ENCODE measurements around the gene ANO6. TPM values are rescaled to one million over a fixed set of nuclear protein-coding genes. Genes with fewer than 3 reads are reported as not detected.

Gene ANO6
- total and polyA plus RNA-seq, 2 donors (not counting 1 experiment from before 2014, with no cell fraction given): 6.6 to 19.5 TPM

- H3K4me2 ChIP-seq (replicated peaks; ENCODE audit: low read depth, low read length, poor library complexity, severe bottlenecking): no peak overlapping the region
- no peak for ATAC-seq (ENCODE audit: low read depth)
- no peaks in the 10 kb centered on the region for H3K27me3 Mint-ChIP-seq
- H3K4me1 ChIP-seq (ENCODE audit: control insufficient read depth in 2 of 2, insufficient read depth in 2 of 2, low read length in 2 of 2): no peaks in the 10 kb centered on the region
- no peaks in the 10 kb centered on the region for H3K4me1 Mint-ChIP-seq
- no peaks in the 10 kb centered on the region for H4K20me1 ChIP-seq (ENCODE audit: control insufficient read depth, insufficient read depth, low read length, poor library complexity, severe bottlenecking)
- H3K27ac Mint-ChIP-seq: no peak overlapping the region
- H3K4me3 Mint-ChIP-seq: no peak overlapping the region
- WGBS (ENCODE audit: insufficient coverage): 98% methylated on average over 4 of the region's 4 CpGs
- H3K36me3 ChIP-seq (replicated peaks in 1 of 2; ENCODE audit: control extremely low read depth in 1 of 2, control insufficient read depth in 1 of 2, extremely low read depth in 1 of 2, insufficient read depth in 2 of 2, low read length in 1 of 2): peaks cover 9 to 14% of the 10 kb centered on the region in 2 experiments
- H3K9ac ChIP-seq (ENCODE audit: low read length): no peak overlapping the region
- H3K4me3 ChIP-seq (ENCODE audit: control extremely low read depth in 1 of 5, extremely low read depth in 1 of 5, insufficient read depth in 1 of 5, low read depth in 2 of 5, low read length in 4 of 5): no peak overlapping the region
- H3K79me2 ChIP-seq (ENCODE audit: control insufficient read depth, insufficient read depth, low read length): no peaks in the 10 kb centered on the region
- peaks cover 0 to 3% (median 3%) of the 10 kb centered on the region in 3 donors for H3K9me3 ChIP-seq (ENCODE audit: control extremely low read depth in 1 of 3, control insufficient read depth in 2 of 3, insufficient read depth in 1 of 3, low read length in 2 of 3)
- no peaks in the 10 kb centered on the region for H3K9me3 Mint-ChIP-seq (ENCODE audit: insufficient read depth)
- ChIA-PET POLR2A (no interaction called here), CTCF (no interaction called here)
- H3K27me3 ChIP-seq (replicated peaks in 1 of 4; ENCODE audit: control extremely low read depth in 1 of 4, control insufficient read depth in 3 of 4, insufficient read depth in 4 of 4, low read length in 3 of 4): no peaks in the 10 kb centered on the region
- no peak overlapping the region for H3K27ac ChIP-seq (ENCODE audit: low read length in 2 of 2)
- intact Hi-C loops (cut with micrococcal nuclease): no loop called here
- no peak overlapping the region for H2AFZ ChIP-seq (ENCODE audit: insufficient read depth, low read depth, low read length, poor library complexity, severe bottlenecking)
- TF ChIP-seq, protein P1, sequence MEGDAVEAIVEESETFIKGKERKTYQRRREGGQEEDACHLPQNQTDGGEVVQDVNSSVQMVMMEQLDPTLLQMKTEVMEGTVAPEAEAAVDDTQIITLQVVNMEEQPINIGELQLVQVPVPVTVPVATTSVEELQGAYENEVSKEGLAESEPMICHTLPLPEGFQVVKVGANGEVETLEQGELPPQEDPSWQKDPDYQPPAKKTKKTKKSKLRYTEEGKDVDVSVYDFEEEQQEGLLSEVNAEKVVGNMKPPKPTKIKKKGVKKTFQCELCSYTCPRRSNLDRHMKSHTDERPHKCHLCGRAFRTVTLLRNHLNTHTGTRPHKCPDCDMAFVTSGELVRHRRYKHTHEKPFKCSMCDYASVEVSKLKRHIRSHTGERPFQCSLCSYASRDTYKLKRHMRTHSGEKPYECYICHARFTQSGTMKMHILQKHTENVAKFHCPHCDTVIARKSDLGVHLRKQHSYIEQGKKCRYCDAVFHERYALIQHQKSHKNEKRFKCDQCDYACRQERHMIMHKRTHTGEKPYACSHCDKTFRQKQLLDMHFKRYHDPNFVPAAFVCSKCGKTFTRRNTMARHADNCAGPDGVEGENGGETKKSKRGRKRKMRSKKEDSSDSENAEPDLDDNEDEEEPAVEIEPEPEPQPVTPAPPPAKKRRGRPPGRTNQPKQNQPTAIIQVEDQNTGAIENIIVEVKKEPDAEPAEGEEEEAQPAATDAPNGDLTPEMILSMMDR (IDR thresholded peaks at IDR 0.05): no peak
- TF ChIP-seq EZH2 (IDR thresholded peaks at IDR 0.05; ENCODE audit: borderline replicate concordance, insufficient read depth, low read depth, low read length, poor library complexity, severe bottlenecking): no peak
- DNase-seq: no peak
These were observed 141.9 kb downstream of the ANO6 start for GRCh38 chr12:45357539-45358417.

DNA sequence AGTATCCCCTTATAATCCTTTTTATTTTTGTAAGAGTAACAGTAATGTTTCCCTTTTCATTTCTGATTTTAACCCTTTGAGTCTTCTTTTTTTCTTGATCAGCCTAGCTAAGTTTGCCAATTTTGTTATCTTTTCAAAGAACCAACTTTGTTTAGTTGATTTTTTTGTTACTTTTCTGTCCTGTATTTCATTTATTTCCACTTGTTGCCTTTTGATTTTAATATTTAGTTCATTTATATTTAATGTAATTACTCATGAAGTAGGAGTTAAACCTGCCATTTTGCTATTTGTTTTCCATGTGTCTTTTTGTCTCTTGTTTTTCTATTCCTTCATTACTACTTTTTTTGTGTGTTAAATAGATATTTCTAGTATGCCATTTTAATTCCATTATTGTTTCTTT is 146.4 kb downstream of the ANO6 start:
- Mint-ChIP-seq H3K9me3 (ENCODE audit: insufficient read depth) (peaks cover 14% of the 10 kb centered on the region), H3K4me3 (no peak overlapping the region), H3K27ac (no peak overlapping the region), H3K4me1 (no peaks in the 10 kb centered on the region), H3K27me3 (no peaks in the 10 kb centered on the region)
- ChIA-PET CTCF (no interaction called here), POLR2A (no interaction called here)
- no peak overlapping the region for H3K4me3 ChIP-seq (ENCODE audit: control extremely low read depth in 1 of 5, extremely low read depth in 1 of 5, insufficient read depth in 1 of 5, low read depth in 2 of 5, low read length in 4 of 5)
- H3K9me3 ChIP-seq (ENCODE audit: control extremely low read depth in 1 of 3, control insufficient read depth in 2 of 3, insufficient read depth in 1 of 3, low read length in 2 of 3): peaks cover 3 to 26% (median 8%) of the 10 kb centered on the region in 3 donors
- H3K27ac ChIP-seq (ENCODE audit: low read length in 2 of 2): no peak overlapping the region
- no peaks in the 10 kb centered on the region for H3K79me2 ChIP-seq (ENCODE audit: control insufficient read depth, insufficient read depth, low read length)
- ATAC-seq (ENCODE audit: low read depth): no peak
- DNase-seq: no peak
- H3K4me2 ChIP-seq (replicated peaks; ENCODE audit: low read depth, low read length, poor library complexity, severe bottlenecking): no peak overlapping the region
- H3K4me1 ChIP-seq (ENCODE audit: control insufficient read depth in 2 of 2, insufficient read depth in 2 of 2, low read length in 2 of 2): no peaks in the 10 kb centered on the region
- intact Hi-C loops (cut with micrococcal nuclease): no loop called here
- no peak overlapping the region for H2AFZ ChIP-seq (ENCODE audit: insufficient read depth, low read depth, low read length, poor library complexity, severe bottlenecking)
- H3K27me3 ChIP-seq (replicated peaks in 1 of 4; ENCODE audit: control extremely low read depth in 1 of 4, control insufficient read depth in 3 of 4, insufficient read depth in 4 of 4, low read length in 3 of 4): no peaks in the 10 kb centered on the region
- H4K20me1 ChIP-seq (ENCODE audit: control insufficient read depth, insufficient read depth, low read length, poor library complexity, severe bottlenecking): no peaks in the 10 kb centered on the region
- H3K9ac ChIP-seq (ENCODE audit: low read length): no peak overlapping the region
- H3K36me3 ChIP-seq (replicated peaks in 1 of 2; ENCODE audit: control extremely low read depth in 1 of 2, control insufficient read depth in 1 of 2, extremely low read depth in 1 of 2, insufficient read depth in 2 of 2, low read length in 1 of 2): peaks cover 10 to 13% of the 10 kb centered on the region in 2 experiments
- no peak for TF ChIP-seq EZH2 (IDR thresholded peaks at IDR 0.05; ENCODE audit: borderline replicate concordance, insufficient read depth, low read depth, low read length, poor library complexity, severe bottlenecking)
- TF ChIP-seq, protein P1 (IDR thresholded peaks at IDR 0.05): no peak

All from B cell (primary cell).